ENCODE measurements around the gene SH3RF3.
"Not testable (repeated sequence)": the region's sequence is repeated elsewhere in the genome, so short reads cannot be mapped to it uniquely, and the experiment has no call there.

SH3RF3 gene

GRCh38 chr2:109157563-109158105 is 28.6 kb downstream of the SH3RF3 start:
- no peak for DNase-seq (ENCODE audit: low read depth)

DNA sequence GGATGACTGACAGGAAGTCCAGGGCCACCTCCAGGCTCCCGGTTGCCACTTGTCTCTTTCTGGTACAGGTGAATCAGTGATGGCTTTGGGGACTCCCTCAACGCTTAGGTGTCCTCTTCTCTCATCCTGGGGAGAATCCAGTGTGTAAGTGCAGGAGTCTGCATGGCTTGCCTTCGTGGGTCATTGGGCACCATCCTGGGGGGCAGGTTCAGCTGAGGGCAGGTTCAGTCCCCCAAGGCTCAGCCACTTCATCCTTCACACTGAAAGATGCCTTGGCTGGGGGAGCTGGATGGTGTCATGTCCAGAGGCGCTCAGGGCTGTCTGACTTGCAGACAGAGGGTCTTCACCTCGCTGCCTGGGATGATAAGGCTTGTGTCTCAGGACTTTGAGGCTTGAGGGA is 29.2 kb downstream of the SH3RF3 start:
- no peak for DNase-seq (ENCODE audit: low read depth)

- DNase-seq (ENCODE audit: low read depth) = no peak
Observed at GRCh38 chr2:109159096-109159495, 30.1 kb downstream of the SH3RF3 start.

DNA sequence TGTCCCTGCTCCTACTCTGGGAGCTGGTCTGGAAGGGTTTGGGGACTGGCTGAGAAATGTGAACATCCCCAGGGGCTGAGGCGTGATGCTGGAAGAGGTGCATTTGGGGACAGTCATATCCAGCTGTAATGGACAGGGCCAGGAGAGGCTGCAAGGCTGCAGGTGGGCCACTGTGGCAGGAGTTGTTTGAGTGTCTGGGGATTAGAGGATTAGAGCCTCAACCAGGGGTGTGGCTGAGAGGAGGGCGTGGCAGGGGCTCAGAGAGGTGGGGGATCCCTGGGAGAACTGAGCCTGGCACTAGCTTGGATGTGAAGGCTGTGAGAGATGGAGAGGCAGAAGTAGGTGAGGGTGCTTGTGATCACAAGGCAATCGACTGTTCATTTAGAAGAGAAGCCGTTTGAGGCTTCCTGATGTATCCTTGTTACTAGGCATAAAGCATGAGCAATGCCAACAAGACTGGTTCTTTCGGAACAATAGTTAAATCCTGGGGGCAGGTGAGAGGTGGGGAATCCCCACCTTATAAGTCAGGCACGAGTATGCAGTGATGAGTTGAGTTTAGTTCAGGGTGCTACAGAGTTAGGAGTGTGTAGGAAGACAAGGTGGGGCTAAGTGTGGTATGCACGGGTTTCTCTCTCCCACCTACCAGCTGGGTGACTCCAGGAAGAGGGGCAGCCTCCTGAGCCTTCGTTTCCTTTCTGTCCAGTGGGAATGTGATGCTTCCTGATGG is 31.9 kb downstream of the SH3RF3 start:
- no peak for DNase-seq (ENCODE audit: low read depth)

- DNase-seq (ENCODE audit: low read depth) = not testable (repeated sequence)
Observed at GRCh38 chr2:109162367-109162766, 33.4 kb downstream of the SH3RF3 start.

- no peak for DNase-seq (ENCODE audit: low read depth)
Observed at GRCh38 chr2:109162999-109163398, 34.0 kb downstream of the SH3RF3 start.

- DNase-seq (ENCODE audit: low read depth) = no peak
Observed at GRCh38 chr2:109164311-109164710, 35.3 kb downstream of the SH3RF3 start.

DNA sequence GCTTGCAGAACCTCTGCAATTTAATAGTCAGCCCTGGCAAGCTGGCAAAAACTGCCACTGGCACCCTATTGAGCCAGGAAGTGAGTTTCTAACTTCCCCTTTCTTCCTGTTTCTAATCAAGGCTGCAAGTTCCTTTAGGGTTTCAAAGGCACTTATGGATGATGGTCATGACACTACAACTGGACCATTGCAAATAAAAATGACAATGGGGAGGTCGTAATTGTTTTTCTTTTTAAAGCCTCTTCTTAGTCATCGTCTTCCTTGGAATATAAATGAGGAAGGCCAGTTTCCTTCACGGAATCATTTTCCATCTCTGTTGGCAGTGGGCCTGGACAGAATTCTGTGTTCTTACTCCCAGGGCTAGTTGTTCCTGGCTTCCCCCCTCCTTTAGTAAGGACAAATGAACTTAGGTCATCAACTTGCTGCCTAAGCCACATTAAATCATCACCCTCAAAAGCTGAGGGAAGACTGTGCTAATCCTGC is 35.8 kb downstream of the SH3RF3 start:
- DNase-seq (ENCODE audit: low read depth) = no peak

DNA sequence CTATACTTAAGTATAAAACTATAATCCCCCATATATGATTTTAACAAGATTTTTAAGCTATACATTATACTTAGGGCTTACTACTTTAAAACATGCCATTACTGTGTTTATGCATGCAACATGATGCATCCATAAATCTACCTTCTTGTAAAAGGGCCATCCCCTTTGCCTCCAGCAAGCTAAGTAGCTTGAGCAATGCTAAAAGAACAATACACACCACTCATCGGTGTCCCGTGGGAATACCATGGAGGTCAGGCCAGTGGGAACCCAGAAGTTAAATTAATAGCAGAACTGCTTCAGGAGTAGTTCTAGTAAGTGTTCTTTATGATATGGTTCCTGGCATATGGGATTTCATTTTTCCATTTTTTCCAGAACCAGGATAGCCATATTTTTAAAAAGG is 37.8 kb downstream of the SH3RF3 start:
- DNase-seq (ENCODE audit: low read depth) = no peak

DNA sequence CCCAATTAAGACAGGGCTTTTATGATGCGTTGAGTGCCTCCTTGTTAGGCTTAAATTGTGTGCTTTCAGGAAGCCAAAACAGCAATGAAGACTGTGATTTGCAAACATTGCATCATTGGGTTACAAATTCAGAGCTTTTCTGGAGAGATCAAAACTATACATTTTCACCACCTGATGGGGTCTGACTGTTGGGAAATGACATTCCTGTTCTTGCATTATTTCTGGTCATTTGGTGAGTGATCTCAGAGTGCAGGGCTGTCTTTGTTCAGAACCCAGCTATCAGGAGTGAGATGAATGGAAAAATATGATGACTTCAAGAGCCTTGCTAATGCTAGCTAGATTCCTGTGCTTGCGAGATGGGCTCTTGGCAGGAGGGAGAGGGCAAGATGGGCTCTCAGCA is 39.1 kb downstream of the SH3RF3 start:
- no peak for DNase-seq (ENCODE audit: low read depth)

DNA sequence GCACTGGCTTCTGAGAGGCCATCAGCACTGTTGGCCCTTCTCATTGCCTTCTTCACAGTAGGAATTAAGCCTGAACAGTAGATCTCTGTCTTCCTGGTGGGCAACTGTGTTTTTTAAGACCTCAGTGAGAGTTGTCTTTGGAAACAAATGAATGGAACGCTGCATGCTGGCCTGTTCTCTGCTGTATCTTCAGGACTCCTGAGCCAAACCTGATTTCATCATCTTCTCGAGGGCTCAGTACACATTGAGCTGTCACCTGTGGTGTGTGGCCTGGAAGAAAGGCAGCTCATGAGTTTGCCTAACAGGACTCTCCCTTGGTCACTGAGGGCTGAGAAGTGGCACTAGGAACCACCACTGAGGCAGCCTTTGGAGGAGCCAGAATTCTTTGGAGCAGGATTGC is 39.7 kb downstream of the SH3RF3 start:
- no peak for DNase-seq (ENCODE audit: low read depth)

DNA sequence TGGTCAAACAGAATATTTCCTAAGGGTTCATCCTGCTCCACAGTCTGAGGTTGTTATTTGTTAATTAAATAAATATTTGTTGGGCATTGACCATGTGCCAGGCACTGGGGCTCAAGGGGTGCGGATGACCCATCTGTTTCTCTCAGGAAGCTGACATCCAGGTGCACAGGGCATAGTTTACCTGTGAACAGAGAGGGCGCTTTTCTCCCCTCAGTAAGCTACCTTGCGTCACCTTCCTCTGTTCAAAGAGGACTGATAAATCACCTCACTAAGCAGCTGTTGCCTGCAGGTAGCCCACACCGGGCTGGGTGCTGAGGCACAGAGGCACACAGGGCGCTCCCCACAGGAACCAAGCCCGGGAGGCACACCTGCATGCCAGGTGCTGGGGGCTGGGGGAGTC is 41.6 kb downstream of the SH3RF3 start:
- DNase-seq (ENCODE audit: low read depth) = no peak

GRCh38 chr2:109171444-109172334 is 42.7 kb downstream of the SH3RF3 start:
- DNase-seq (ENCODE audit: low read depth) = no peak

DNA sequence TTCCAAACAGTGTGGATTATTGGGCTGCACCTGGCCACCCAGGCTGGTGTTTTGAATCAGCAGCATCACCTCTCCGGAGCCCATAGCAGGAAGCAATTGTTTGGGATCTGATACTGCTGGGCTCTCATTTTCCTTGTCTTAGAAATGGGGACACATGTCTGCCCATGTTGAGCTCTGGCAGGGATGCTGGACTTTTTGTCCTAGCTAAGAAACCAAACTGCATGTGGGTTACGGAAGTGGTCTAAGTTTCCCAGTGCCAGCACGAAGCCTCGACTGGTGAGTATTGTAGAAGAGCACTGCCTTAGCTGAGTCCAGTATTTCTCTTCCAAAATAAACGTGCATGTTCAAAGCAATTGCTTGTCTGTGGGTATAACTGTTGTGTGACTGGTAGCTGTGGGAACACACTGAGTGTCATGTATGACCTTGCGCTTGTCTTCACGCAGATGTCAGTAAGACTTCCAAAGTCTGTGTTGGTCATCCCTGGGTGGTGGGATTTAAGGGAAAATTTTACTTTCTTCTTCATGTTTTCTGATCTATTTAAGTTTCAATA is 43.6 kb downstream of the SH3RF3 start:
- DNase-seq (ENCODE audit: low read depth) = no peak

GRCh38 chr2:109173311-109174171 is 44.5 kb downstream of the SH3RF3 start:
- no peak for DNase-seq (ENCODE audit: low read depth)

DNA sequence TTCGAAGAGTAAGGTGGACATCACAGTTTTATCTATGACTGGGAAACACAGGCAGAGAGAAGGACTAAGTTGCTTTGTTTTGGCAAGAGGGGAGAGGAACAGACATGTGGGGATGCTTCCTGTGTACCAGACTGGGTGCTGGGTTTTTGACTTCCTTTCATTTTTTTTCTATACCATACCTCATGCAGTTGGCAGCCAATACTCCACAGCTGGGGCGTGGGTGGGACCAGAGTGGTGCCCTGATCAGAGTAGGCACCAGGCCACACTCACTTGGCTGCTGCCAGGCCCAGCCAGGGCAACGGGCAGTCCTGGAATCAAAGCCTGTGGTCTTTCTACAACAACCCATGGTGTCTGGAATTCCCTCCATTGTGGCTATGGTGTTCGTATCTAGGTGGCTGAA is 45.2 kb downstream of the SH3RF3 start:
- no peak for DNase-seq (ENCODE audit: low read depth)

- no peak for DNase-seq (ENCODE audit: low read depth)
Observed at GRCh38 chr2:109174626-109175349, 45.8 kb downstream of the SH3RF3 start.

- DNase-seq (ENCODE audit: low read depth) = no peak
Observed at GRCh38 chr2:109175350-109175678, 46.3 kb downstream of the SH3RF3 start.

GRCh38 chr2:109176928-109177327 is 47.9 kb downstream of the SH3RF3 start:
- no peak for DNase-seq (ENCODE audit: low read depth)

- no peak for DNase-seq (ENCODE audit: low read depth)
Observed at GRCh38 chr2:109177635-109178034, 48.6 kb downstream of the SH3RF3 start.

GRCh38 chr2:109178968-109179367 is 50.0 kb downstream of the SH3RF3 start:
- DNase-seq (ENCODE audit: low read depth) = no peak
